CD14-positive monocyte (primary cell): ENCODE measurements around the gene HNRNPAB. TPM values are rescaled to one million over a fixed set of nuclear protein-coding genes. Genes with fewer than 3 reads are reported as not detected.

Experiments
- DNase-seq, 3 donors: peaks; one replicate each; pipeline ENCODE4 v3.0.0-alpha.2; 2011 to 2022
- H2AFZ ChIP-seq: 2 replicates; pipeline ENCODE4 v1.6.0; 2012; ENCODE audit warnings: mild to moderate bottlenecking, low read depth, low read length, inconsistent platforms; ENCODE audit not compliant: insufficient read depth, poor library complexity, severe bottlenecking
- H3K27ac ChIP-seq, 2 donors: 1 replicate in 1 of 2; 2 replicates in 1 of 2; pipeline ENCODE4 v1.5.1; 2012 to 2013; ENCODE audit warnings: low read length in 2 of 2, control low read depth in 1 of 2, inconsistent platforms in 1 of 2, low read depth in 1 of 2, mild to moderate bottlenecking in 1 of 2
- H3K27me3 ChIP-seq, 2 donors: one replicate each; pipeline versions ENCODE4 v1.6.0 to v1.6.1; 2011 to 2013; ENCODE audit warnings: low read length in 2 of 2; ENCODE audit not compliant: control insufficient read depth in 2 of 2, insufficient read depth in 2 of 2
- H3K36me3 ChIP-seq, 2 donors: replicated peaks in 1 of 2; 1 replicate in 1 of 2; 2 replicates in 1 of 2; pipeline versions ENCODE4 v1.5.1 to v1.6.1; 2012 to 2013; ENCODE audit warnings: low read length in 2 of 2, control low read depth in 1 of 2, inconsistent platforms in 1 of 2, mild to moderate bottlenecking in 1 of 2; ENCODE audit not compliant: insufficient read depth in 2 of 2, control insufficient read depth in 1 of 2
- H3K4me1 ChIP-seq, 2 donors: 1 replicate in 1 of 2; 2 replicates in 1 of 2; pipeline versions ENCODE4 v1.5.1 to v1.6.1; 2012 to 2013; ENCODE audit warnings: low read length in 2 of 2, control low read depth in 1 of 2, inconsistent platforms in 1 of 2, mild to moderate bottlenecking in 1 of 2, moderate library complexity in 1 of 2; ENCODE audit not compliant: insufficient read depth in 2 of 2, control insufficient read depth in 1 of 2
- H3K4me2 ChIP-seq: replicated peaks from 2 replicates; pipeline ENCODE3; 2012; ENCODE audit warnings: low read length, moderate library complexity, mild to moderate bottlenecking; ENCODE audit not compliant: poor library complexity, severe bottlenecking; ENCODE audit errors: extremely low read depth
- H3K4me3 ChIP-seq, 3 experiments: fragments of 200-600 bp in 1 of 3; sonication (generic) in 1 of 3; replicated peaks in 1 of 3; 1 replicate in 2 of 3; 2 replicates in 1 of 3; pipeline ENCODE4 v1.5.1; 2011 to 2013; ENCODE audit warnings: low read length in 3 of 3, mild to moderate bottlenecking in 3 of 3, control low read depth in 2 of 3, low read depth in 2 of 3, inconsistent platforms in 1 of 3, moderate library complexity in 1 of 3
- H3K79me2 ChIP-seq: 2 replicates; pipeline ENCODE4 v1.6.0; 2012; ENCODE audit warnings: mild to moderate bottlenecking, control low read depth, inconsistent platforms, low read length, moderate library complexity; ENCODE audit not compliant: insufficient read depth
- H3K9ac ChIP-seq: 2 replicates; pipeline ENCODE4 v1.6.0; 2017; ENCODE audit warnings: low read length, mild to moderate bottlenecking; ENCODE audit not compliant: insufficient read depth, poor library complexity, severe bottlenecking
- H3K9me3 ChIP-seq, 2 donors: replicated peaks in 1 of 2; 1 replicate in 1 of 2; 2 replicates in 1 of 2; pipeline versions ENCODE4 v1.5.1 to v1.6.1; 2012 to 2013; ENCODE audit warnings: low read length in 2 of 2, control low read depth in 1 of 2; ENCODE audit not compliant: control insufficient read depth in 1 of 2, insufficient read depth in 1 of 2
- H4K20me1 ChIP-seq: 2 replicates; pipeline ENCODE4 v1.6.0; 2012; ENCODE audit warnings: mild to moderate bottlenecking, low read length, control low read depth, moderate library complexity; ENCODE audit not compliant: insufficient read depth
- H3K27ac Mint-ChIP-seq, 7 donors: one replicate each; pipeline ENCODE4 v1.8.0; 2020; ENCODE audit warnings: mild to moderate bottlenecking in 7 of 7, mixed read lengths in 7 of 7, moderate library complexity in 6 of 7, inconsistent platforms in 2 of 7
- H3K27me3 Mint-ChIP-seq, 3 donors: one replicate each; pipeline ENCODE4 v1.8.0; 2021 to 2022; ENCODE audit warnings: low read depth in 3 of 3, mild to moderate bottlenecking in 3 of 3, mixed read lengths in 3 of 3, moderate library complexity in 3 of 3, inconsistent platforms in 1 of 3
- H3K36me3 Mint-ChIP-seq, 2 donors: one replicate each; pipeline ENCODE4 v1.8.0; 2020; ENCODE audit warnings: mixed read lengths in 2 of 2, inconsistent platforms in 1 of 2, mild to moderate bottlenecking in 1 of 2
- H3K4me1 Mint-ChIP-seq: one replicate; pipeline ENCODE4 v1.8.0; 2020; ENCODE audit warnings: mild to moderate bottlenecking, mixed read lengths
- H3K4me3 Mint-ChIP-seq, 2 donors: one replicate each; pipeline ENCODE4 v1.8.0; 2020; ENCODE audit warnings: mild to moderate bottlenecking in 2 of 2, mixed read lengths in 2 of 2, moderate library complexity in 1 of 2
- H3K9me3 Mint-ChIP-seq, 7 donors: one replicate each; pipeline ENCODE4 v1.8.0; 2020 to 2022; ENCODE audit warnings: mixed read lengths in 7 of 7, mild to moderate bottlenecking in 6 of 7, moderate library complexity in 6 of 7, inconsistent platforms in 2 of 7
- CTCF ChIP-seq: fragments of 200-600 bp; IDR thresholded peaks from one replicate; pipeline ENCODE4 v1.8.0; 2022; ENCODE audit warnings: antibody characterized with exemption, mild to moderate bottlenecking
- WGBS: methylation state at CpG from one replicate; pipeline ENCODE4 v1.1.5; 2013; ENCODE audit warnings: missing lambda C conversion rate; ENCODE audit not compliant: insufficient coverage; 5-methylcytosine and 5-hydroxymethylcytosine counted together
- intact Hi-C, 2 donors: fragments of 100-400 bp; cut with micrococcal nuclease; formaldehyde crosslinking; loops; one replicate each; pipeline versions ENCODE4 v1.15.0 to v1.15.1; 2023
- polyA plus RNA-seq, 3 donors: library from polyadenylated mRNA; depleted of rRNA in 1 of 3; unstranded in 2 of 3; stranded (reverse) in 1 of 3; fragments of 300-500 nt in 2 of 3; fragments of >200 nt in 1 of 3; fragmentation: Illumina TruSeq in 2 of 3; gene quantifications; 1 replicate in 2 of 3; 2 replicates in 1 of 3; pipeline ENCODE4 v1.2.3, GENCODE V29; 2012 to 2021

HNRNPAB gene
- polyA plus RNA-seq, 3 donors, result 44.8 to 59.4 (median 54.2) TPM

GRCh38 chr5:178186427-178186826 lies 17.9 kb upstream of the HNRNPAB start:
- no peaks in the 10 kb centered on the region for H3K36me3 Mint-ChIP-seq
- Histone ChIP-seq H3K4me2 (no peak overlapping the region), H3K4me1 (peaks cover 13 to 22% of the 10 kb centered on the region in 2 donors), H3K27ac (no peak overlapping the region), H3K9me3 (no peaks in the 10 kb centered on the region), H3K4me3 (no peak overlapping the region), H3K79me2 (no peaks in the 10 kb centered on the region), H2AFZ (no peak overlapping the region), H3K9ac (no peak overlapping the region), H3K36me3 (no peaks in the 10 kb centered on the region), H3K27me3 (no peaks in the 10 kb centered on the region), H4K20me1 (no peaks in the 10 kb centered on the region)
- no peak for DNase-seq
- H3K27me3 Mint-ChIP-seq, result peaks cover 1 to 6% (median 4%) of the 10 kb centered on the region in 3 donors
- WGBS, result 84% methylated on average over 5 of the region's 6 CpGs
- peaks cover 23% of the 10 kb centered on the region for H3K4me1 Mint-ChIP-seq
- intact Hi-C loops, result no loop called here
- H3K27ac Mint-ChIP-seq, result no peak overlapping the region
- H3K4me3 Mint-ChIP-seq, result no peak overlapping the region
- no peak for TF ChIP-seq CTCF
- no peaks in the 10 kb centered on the region for H3K9me3 Mint-ChIP-seq

- Histone ChIP-seq H3K27me3 (no peaks in the 10 kb centered on the region), H3K9ac (no peak within 1 kb of the TSS), H3K4me1 (peaks cover 7 to 16% of the 10 kb centered on the region in 2 donors), H2AFZ (no peak within 1 kb of the TSS), H3K9me3 (no peaks in the 10 kb centered on the region), H4K20me1 (no peaks in the 10 kb centered on the region), H3K36me3 (no peaks in the 10 kb centered on the region), H3K79me2 (no peaks in the 10 kb centered on the region), H3K4me2 (no peak within 1 kb of the TSS), H3K27ac (no peak within 1 kb of the TSS), H3K4me3 (no peak within 1 kb of the TSS)
- whole genome bisulfite sequencing, result 92% methylated on average over 21 of the region's 27 CpGs
- no peak for TF ChIP-seq CTCF
- Mint-ChIP-seq H3K4me3 (no peak within 1 kb of the TSS), H3K9me3 (no peaks in the 10 kb centered on the region), H3K27me3 (peaks cover 1 to 8% (median 6%) of the 10 kb centered on the region in 3 donors), H3K36me3 (no peaks in the 10 kb centered on the region), H3K27ac (peak within 1 kb of the TSS in 1 of 7 donors; percentile 53), H3K4me1 (peaks cover 17% of the 10 kb centered on the region)
- DNase-seq, result no peak
- intact Hi-C loops, result no loop called here
Measured at GRCh38 chr5:178187014-178187413, 17.3 kb upstream of the HNRNPAB start, which contains the start of gene GMCL2. GMCL2 (minus strand) TSS chr5:178187371; CDS start chr5:178187299, 72 bp downstream.
